Thyroid gland (tissue), 4 donors: ENCODE measurements around the gene DRG2. TPM values are rescaled to one million over a fixed set of nuclear protein-coding genes. Genes with fewer than 3 reads are reported as not detected.

Experiments used
- DNase-seq, 2 donors: peaks; one replicate each; pipeline ENCODE4 v3.0.0-alpha.2; 2019
- H3K27ac ChIP-seq, 3 donors: fragments of 200-600 bp; sonication (generic); 1 replicate in 2 of 3; 2 replicates in 1 of 3; pipeline ENCODE4 v1.5.1; 2016 to 2019; ENCODE audit warnings: mild to moderate bottlenecking in 1 of 3, moderate library complexity in 1 of 3
- H3K27me3 ChIP-seq: fragments of 200-600 bp; sonication (generic); one replicate; pipeline ENCODE4 v1.5.1; 2019
- H3K36me3 ChIP-seq, 2 donors: fragments of 200-600 bp; sonication (generic); one replicate each; pipeline ENCODE4 v1.5.1; 2016 to 2019
- H3K4me1 ChIP-seq, 2 donors: fragments of 200-600 bp; sonication (generic); one replicate each; pipeline ENCODE4 v1.5.1; 2017 to 2019
- H3K4me3 ChIP-seq, 3 donors: fragments of 200-600 bp; sonication (generic); replicated peaks in 1 of 3; 1 replicate in 2 of 3; 2 replicates in 1 of 3; pipeline ENCODE4 v1.5.1; 2016; ENCODE audit warnings: mild to moderate bottlenecking in 1 of 3
- H3K9me3 ChIP-seq: fragments of 200-600 bp; sonication (generic); one replicate; pipeline ENCODE4 v1.5.1; 2017
- CTCF ChIP-seq, 6 experiments: fragments of 200-600 bp in 3 of 6; fragments of 450-650 bp in 3 of 6; sonication (generic) in 3 of 6; IDR thresholded peaks; one replicate each; pipeline ENCODE4 v1.5.1; 2016 to 2019; ENCODE audit warnings: antibody characterized with exemption in 6 of 6, mild to moderate bottlenecking in 2 of 6, inconsistent platforms in 1 of 6, moderate library complexity in 1 of 6
- POLR2A ChIP-seq, 2 donors: fragments of 450-650 bp; IDR thresholded peaks; one replicate each; pipeline ENCODE4 v1.6.1; 2017; ENCODE audit warnings: antibody characterized with exemption in 2 of 2, mild to moderate bottlenecking in 2 of 2, moderate library complexity in 1 of 2
- WGBS, 2 donors: methylation state at CpG; one replicate each; pipeline ENCODE4 v1.1.5; 2017; 5-methylcytosine and 5-hydroxymethylcytosine counted together
- intact Hi-C: fragments of 100-400 bp; cut with DNase I; formaldehyde crosslinking; loops from one replicate; pipeline ENCODE4 v1.15.1; 2023
- total RNA-seq, 4 donors: library from RNA; depleted of rRNA; stranded (reverse); fragments of >200 nt; gene quantifications; one replicate each; pipeline ENCODE4 v1.2.3, GENCODE V29; 2016

DRG2 gene
- total RNA-seq, 4 donors from 2014 or later: 35.3 to 88.8 (median 59.2) TPM

DNA sequence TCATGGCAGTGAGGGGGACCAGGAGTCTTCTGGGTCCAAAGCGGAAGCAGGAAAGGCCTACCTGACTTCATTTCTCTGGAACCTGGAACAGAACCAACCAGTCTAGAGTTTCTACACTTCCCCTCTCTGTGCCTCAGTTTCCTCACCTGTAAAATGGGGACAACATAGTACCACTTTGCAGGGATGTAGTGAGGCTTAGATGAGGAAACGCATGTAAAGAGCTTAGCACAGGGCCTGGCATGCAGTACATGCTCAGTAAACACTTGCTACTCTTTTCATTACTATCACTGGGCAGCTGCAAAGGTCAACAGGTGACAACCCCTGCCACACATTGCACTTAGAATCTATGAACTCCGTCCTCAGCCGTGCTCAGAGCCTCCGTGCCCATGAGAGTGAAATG lies 45.0 kb downstream of the DRG2 start:
- no peaks in the 10 kb centered on the region for H3K27me3 ChIP-seq
- intact Hi-C loops: no loop called here
- H3K27ac ChIP-seq: no peak overlapping the region
- no peaks in the 10 kb centered on the region for H3K36me3 ChIP-seq
- no peaks in the 10 kb centered on the region for H3K4me1 ChIP-seq
- no peak for TF ChIP-seq POLR2A (IDR thresholded peaks at IDR 0.05)
- no peak for TF ChIP-seq CTCF (IDR thresholded peaks at IDR 0.05)
- no peak for DNase-seq
- H3K4me3 ChIP-seq: no peak overlapping the region
- H3K9me3 ChIP-seq: no peaks in the 10 kb centered on the region
- 85 to 93% methylated on average over 5 of the region's 5 CpGs for WGBS, 2 donors

GRCh38 chr17:18136357-18136756 lies 48.6 kb downstream of the DRG2 start:
- Histone ChIP-seq H3K27me3 (no peaks in the 10 kb centered on the region), H3K36me3 (no peaks in the 10 kb centered on the region), H3K9me3 (no peaks in the 10 kb centered on the region), H3K4me3 (no peak overlapping the region), H3K27ac (no peak overlapping the region), H3K4me1 (no peaks in the 10 kb centered on the region)
- no peak for TF ChIP-seq CTCF (IDR thresholded peaks at IDR 0.05)
- TF ChIP-seq POLR2A (IDR thresholded peaks at IDR 0.05): no peak
- DNase-seq: no peak
- intact Hi-C loops: no loop called here
- 75 to 89% methylated on average over 9 to 15 of the region's 19 CpGs for WGBS, 2 donors

GRCh38 chr17:18138065-18138749 lies 50.5 kb downstream of the DRG2 start:
- no peaks in the 10 kb centered on the region for H3K9me3 ChIP-seq
- no peak overlapping the region for H3K4me3 ChIP-seq
- intact Hi-C loops: no loop called here
- H3K27ac ChIP-seq: no peak overlapping the region
- H3K36me3 ChIP-seq: no peaks in the 10 kb centered on the region
- WGBS, 2 donors: 87 to 89% methylated on average over 7 to 8 of the region's 8 CpGs
- TF ChIP-seq CTCF (IDR thresholded peaks at IDR 0.05) (no peak), POLR2A (IDR thresholded peaks at IDR 0.05) (no peak)
- no peaks in the 10 kb centered on the region for H3K27me3 ChIP-seq
- no peaks in the 10 kb centered on the region for H3K4me1 ChIP-seq
- no peak for DNase-seq

DNA sequence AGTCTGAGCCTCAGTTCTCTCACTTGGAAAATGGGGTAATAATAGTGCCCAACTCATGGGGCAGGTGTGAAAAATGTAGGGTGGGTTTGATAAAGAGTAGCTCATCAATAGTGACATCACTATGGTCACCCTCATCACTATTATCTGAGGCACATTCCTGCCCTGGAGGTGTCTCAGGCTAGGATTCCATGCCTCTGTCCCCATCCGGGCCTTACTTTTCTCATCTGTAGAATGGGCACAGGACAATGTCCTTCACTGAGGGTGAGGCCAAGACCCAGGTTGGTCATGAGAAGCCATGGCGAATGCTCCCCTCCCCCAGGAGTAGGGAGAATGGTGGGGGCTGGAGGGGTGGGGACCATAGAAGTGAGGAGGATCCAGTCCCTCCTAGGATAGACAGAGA lies 51.3 kb downstream of the DRG2 start:
- DNase-seq: no peak
- Histone ChIP-seq H3K27ac (no peak overlapping the region), H3K4me3 (no peak overlapping the region), H3K27me3 (no peaks in the 10 kb centered on the region), H3K9me3 (no peaks in the 10 kb centered on the region), H3K36me3 (no peaks in the 10 kb centered on the region), H3K4me1 (no peaks in the 10 kb centered on the region)
- 94 to 97% methylated on average over 2 of the region's 2 CpGs for WGBS, 2 donors
- TF ChIP-seq CTCF (IDR thresholded peaks at IDR 0.05): no peak
- TF ChIP-seq POLR2A (IDR thresholded peaks at IDR 0.05): no peak
- intact Hi-C loops: no loop called here

DNA sequence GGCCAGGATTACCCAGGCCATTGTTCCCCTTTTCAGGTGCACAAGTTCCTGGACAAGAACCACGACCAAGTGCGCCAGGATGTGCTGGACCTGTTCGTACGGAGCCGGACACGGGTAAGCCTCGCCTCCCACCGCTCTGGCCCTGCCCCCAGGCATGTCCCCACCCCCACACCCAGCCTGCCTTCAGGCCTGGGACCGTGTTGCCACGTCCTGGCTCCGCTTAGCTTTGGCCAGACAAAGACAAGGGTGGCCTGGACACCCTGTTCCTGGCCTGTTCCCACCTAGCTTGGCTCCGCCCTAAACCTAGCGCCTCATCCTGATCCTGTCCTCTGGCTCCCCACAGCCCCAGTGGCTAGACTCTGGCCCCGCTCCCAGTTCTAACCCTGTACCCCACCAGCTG lies 51.8 kb downstream of the DRG2 start:
- WGBS, 2 donors: 73 to 77% methylated on average over 6 to 14 of the region's 14 CpGs
- intact Hi-C loops: no loop called here

More for the DNA sequence above, 51.8 kb downstream of the DRG2 start:
- H3K27ac ChIP-seq: no peak overlapping the region
- H3K36me3 ChIP-seq: no peaks in the 10 kb centered on the region
- no peaks in the 10 kb centered on the region for H3K27me3 ChIP-seq
- H3K4me3 ChIP-seq: no peak overlapping the region
- no peaks in the 10 kb centered on the region for H3K4me1 ChIP-seq
- DNase-seq: no peak
- no peaks in the 10 kb centered on the region for H3K9me3 ChIP-seq
- TF ChIP-seq CTCF (IDR thresholded peaks at IDR 0.05) (no peak), POLR2A (IDR thresholded peaks at IDR 0.05) (no peak)
